Inflammatory macrophage treated with lipopolysaccharide for 4 hours (primary cell): ENCODE measurements around the gene GCN1.
"Not testable (repeated sequence)": the region's sequence is repeated elsewhere in the genome, so short reads cannot be mapped to it uniquely, and the experiment has no call there.

Source experiments
- DNase-seq: peaks from one replicate; pipeline ENCODE4 v3.0.0-alpha.2; 2020

Gene GCN1

DNA sequence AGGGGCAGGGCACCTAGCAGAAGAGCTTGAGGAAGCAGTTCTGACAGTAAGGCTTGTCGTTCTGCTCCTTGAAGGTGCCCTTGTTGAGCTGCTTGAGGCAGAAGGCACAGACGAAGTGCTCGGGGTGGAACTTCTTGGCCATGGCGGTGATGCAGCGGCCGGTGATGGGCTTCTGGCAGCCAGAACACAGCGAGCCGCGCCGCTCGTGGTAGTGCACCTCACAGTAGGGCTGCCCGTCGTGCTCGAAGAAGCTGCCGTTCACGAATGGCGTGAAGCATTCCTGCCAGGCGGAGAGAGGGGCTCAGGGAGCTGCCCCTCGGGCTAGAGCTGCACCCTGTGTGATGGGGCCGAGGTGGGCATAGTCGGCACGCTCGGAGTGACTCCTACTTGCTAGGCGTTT lies 17.8 kb upstream of the GCN1 start:
- no peak for DNase-seq

DNA sequence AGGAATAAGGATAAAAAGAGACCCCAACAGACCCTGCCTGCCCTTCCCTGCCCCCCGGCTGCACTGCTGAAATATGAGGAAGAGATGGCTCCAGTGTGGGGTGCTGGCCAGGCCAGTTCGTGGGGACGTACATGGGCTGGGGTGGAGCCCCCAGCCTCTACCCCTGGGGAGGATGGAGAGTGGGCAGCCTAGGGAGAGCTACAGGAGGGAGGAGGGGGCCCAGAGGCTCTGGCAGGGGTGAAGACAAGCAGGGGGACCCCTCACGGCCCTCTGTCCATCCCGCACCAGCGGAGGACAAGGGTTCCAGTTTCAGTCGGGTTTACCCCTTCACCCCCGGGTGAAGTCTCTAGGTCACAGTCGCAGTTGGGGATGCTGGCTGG lies 17.4 kb upstream of the GCN1 start:
- DNase-seq: no peak

DNA sequence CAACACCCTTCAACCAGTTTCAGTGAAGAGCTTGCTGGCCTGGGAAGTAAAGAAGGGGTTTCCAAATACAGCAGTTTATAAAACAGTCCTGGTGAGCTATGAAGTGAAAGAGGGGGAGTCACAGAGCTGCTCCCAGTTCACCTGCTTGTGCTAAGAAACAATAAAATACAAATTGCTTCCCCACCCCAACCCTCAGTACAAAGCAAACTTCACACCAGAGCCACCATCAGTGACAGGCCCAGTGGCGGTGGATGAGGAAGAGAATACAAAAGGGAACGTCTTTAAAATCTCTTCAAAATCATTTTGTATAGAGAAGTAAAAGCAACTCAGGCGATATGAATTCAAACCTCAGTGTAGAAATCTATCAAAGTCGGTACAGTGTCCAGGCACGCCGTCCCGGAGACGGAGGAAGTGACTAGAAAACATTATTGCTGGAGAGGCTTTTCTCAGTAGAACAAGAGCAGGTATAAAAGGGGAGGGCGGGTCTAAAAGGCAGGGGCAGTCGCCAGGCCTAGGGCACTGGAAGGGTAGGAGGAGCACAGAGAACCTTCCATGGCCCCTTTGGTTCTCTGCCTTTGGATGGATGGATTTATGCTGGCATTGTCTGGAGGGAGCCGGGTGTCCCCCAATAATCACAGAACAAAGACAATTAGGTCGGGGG lies 16.9 kb upstream of the GCN1 start:
- DNase-seq: no peak

DNA sequence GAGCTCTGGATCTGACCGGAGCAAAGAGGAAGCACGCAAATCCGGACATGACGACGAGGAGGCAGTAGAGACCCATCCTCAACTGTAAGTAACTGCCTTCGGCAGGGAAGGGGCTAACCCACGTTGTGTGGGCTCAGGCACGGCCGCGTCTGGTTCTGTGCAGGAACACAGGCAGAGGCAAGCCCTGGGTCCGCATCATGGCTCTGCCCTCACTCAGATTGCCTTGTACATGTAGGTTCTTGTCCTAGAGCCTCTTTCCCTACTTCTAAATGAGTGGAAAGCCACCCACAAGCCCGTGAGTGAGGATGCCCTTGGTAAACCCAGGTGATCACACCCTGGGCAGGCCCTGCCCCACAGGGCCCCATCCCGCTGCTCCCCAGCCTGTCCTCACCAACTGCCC lies 15.3 kb upstream of the GCN1 start:
- DNase-seq: no peak

DNA sequence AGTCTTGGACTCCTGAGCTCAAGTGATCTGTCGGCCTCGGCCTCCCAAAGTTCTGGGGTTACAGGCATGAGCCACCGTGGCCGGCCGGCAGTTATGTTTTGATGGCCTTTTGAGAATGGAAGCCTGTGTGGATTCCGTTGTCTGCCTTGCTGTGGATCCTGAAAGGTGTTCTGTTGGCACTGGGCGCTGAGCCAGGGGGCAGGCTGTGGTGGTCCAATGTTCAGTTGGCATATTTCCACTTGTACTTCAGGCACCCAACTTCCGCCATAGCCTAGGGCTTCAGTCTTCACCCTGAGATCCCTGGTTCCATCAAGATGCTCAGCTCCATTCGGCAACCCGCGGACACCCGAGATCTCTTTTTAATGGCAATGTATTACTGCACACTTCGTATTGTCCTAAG lies 12.7 kb upstream of the GCN1 start:
- DNase-seq: no peak

DNA sequence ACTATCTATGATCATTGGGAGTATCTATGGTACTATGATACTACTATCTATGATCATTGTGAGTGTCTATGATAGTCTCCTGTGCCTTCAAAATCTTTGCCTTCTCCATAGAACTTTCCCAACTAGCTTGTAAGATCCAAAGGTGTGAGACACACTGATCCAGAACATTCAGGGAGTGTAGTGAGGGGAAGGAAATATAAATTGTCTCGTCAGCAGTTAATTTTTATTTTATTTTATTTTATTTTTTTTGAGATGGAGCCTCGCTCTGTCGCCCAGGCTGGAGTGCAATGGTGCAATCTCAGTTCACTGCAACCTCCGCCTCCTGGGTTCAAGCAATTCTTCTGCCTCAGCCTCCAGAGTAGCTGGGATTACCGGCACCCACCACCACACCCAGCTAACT lies 12.3 kb upstream of the GCN1 start:
- DNase-seq: not testable (repeated sequence)

DNA sequence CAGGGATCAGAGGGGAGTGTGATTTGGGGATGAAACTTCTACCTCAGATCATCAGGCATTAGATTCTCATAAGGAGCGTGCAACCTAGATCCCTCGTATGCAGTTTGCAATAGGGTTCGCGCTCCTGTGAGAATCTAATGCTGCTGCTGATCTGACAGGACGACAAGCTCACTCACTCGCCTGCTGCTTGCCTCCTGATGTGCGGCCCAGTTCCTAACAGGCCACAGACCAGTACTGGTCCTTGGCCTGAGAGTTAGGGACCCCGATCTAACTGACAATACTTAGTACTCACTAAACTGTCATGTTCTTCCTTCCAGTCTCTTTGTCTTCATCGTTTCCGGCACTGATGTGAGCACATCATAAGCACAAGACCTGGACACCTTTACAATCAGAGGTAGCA lies 11.7 kb upstream of the GCN1 start:
- no peak for DNase-seq

DNA sequence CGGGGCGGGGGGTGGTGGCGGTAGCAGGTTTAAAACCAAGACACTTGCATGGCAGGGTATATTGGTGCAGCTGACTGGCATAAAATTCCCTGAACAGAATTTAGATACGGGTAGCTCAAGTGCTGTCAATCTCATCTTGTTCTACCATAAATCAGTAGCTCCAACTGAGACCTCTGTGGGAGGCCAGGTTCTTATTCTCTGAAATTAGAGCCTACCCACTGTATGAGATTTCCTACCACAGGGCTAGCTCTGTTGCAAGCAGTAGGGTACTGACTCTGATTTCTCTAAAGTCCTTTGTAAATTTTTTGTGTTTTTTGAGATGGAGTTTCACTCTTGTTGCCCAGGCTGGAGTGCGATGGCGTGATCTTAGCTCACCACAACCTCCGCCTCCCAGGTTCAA lies 9.7 kb upstream of the GCN1 start:
- no peak for DNase-seq

DNA sequence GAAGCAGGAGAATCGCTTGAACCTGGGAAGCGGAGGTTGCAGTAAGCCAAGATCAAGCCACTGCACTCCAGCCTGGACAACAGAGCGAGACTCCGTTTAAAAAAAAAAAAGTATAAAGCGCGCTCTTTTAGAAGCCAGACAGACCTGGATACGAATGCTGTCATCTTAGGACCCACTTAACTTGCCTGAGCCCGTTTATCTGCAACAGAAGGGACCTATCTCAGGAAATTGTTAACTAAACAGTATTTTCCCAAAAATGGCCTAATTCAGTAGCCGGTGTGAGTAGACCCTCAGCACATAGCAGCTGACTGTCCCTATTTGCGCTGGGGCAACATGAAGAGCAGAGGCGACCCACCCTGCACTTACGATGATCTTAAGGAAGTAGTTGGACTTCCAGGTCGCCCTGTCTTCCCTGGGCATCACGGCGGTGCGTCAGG lies 5.9 kb upstream of the GCN1 start:
- no peak for DNase-seq

DNA sequence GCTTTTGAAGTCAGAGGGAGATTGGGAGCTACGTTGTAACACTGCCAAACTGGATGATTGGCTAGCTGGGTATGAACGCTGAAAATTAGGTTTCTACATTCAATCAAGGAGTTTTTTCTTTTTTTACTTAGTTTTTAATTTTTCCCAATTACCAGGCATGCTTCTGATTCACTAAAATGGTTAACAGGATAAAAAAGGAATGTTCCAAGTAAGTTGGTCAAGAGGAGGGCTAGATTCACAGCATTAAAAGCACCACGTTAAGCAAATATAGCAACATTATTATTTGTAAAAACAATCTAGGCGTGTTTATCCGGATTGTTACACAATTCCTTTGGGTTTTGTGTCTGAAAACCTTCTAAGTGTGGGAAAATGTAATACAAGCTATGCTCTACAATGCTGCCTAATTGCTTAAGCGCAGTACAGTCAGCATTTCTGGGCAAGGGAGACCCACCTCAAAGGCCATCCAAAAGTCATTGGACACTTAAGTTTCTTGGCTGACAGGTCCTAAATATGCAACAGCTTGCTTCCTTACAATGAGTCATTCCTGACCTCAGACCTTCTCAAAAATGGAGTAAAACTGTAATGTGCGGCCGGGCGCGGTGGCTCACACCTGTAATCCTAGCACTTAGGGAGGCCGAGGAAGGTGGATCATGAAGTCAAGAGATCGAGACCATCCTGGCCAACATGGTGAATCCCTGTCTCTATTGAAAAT lies 5.2 kb upstream of the GCN1 start:
- peak; percentile 28 for DNase-seq

DNA sequence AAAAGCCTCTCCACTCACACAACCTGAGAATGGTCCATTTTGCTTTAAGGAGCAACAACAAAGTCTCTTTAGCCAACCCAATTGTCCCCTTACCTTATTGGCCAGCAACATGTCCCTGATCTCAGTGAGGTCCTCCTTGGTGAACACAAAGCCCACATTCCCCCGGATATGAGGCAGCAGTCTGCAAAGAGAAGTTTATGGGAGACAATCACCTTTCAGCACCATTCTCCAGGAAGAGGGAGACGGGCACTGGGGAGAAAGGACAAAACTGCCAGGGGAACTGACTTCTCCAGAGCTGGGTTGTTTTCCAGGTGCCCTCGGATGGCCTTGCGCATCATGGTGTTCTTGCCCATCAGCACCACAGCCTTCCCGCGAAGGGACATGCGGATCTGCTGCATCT lies 4.5 kb upstream of the GCN1 start:
- no peak for DNase-seq

DNA sequence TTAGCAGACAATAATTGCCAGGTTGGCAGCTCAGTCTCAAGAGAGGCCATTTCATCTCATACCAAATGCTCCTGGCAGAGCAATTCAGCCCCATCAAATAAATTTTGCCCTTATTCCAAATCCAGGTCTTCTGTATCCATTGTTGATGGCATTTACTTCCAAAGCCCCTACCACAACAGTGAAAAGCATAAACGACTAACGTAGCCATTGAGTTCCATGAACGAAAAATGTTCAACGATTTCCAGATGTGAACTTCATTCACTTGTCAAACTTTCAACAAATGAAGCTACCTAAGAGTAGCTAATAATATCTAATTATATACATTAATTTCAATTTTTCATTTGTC lies 3.0 kb upstream of the GCN1 start:
- DNase-seq: no peak

DNA sequence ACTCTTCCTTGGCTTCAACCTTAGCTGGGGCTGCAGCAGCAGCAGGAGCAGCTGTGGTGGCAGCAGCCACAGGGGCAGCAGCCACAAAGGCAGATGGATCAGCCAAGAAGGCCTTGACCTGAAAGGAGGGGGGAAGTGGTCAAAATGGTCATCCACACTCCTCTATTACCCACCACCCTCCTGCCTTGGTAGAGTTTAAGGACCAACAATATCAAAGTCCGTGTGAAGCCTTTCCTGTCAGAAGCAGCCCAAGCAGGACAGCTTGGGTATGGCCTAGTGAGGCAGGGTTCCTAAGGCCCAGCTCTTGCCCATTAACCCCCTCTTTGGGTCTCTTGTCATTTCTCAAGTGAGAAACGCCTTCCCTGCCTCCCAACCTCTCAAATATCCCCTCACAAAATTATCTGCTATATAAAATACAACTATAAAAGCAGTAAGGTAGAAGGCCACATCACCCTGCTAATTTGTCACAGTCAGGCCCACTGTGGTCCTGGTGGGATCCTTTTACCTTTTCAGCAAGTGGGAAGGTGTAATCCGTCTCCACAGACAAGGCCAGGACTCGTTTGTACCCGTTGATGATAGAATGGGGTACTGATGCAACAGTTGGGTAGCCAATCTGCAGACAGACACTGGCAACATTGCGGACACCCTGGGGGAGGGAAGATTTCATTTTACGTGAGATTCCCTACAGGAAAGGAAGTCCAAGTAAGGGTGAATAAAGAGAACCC lies 2.5 kb upstream of the GCN1 start:
- not testable (repeated sequence) for DNase-seq

DNA sequence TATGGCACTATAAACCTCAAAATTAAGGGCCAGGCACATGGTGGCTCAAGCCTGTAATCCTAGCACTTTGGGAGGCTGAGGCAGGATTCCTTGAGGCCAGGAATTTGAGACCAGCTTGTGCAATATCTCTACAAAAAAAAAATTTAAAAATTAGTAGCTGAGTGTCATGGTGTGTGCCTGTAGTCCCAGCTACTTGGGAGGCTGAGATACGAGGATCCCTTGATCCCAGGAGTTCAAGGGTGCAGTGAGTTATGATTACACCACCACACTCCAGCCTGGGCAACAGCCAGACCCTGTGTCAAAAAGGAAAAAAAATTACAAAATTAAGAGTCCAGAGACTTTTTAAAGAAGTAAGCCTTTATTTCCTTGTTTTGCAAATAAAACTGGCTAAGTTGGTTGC lies 1.8 kb upstream of the GCN1 start:
- no peak for DNase-seq

DNA sequence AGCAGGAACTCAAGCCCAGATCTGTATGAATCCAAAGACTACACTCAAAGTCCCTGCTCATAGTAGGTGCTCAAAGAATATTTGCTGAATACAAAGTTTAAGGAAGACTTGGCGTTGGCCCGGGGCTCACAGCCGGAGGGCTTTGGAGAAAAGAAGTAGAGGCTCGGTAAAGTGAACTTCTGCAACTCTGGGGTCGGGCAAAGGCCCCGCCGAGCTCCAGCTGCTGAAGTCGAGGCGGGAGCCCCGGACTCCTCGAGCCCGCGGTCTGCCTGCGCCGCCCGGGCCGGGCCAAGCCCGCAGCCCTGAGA lies 335 bp downstream of the GCN1 start:
- no peak for DNase-seq

DNA sequence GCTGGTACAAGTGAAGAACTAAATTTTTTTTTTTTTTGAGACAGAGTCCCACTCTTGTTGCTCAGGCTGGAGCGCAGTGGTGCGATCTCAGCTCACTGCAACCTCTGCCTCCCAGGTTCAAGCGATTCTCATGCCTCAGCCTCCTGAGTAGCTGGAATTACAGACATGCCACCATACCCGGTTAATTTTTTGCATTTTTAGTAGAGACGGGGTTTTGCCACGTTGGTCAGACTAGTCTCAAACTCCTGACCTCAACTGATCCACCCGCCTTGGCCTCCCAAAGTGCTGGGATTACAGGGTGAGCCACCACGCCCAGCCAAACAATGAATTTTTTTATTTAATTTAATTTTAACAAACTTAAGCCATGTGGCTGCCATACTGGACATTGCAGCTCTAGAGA lies 1.2 kb downstream of the GCN1 start:
- not testable (repeated sequence) for DNase-seq

DNA sequence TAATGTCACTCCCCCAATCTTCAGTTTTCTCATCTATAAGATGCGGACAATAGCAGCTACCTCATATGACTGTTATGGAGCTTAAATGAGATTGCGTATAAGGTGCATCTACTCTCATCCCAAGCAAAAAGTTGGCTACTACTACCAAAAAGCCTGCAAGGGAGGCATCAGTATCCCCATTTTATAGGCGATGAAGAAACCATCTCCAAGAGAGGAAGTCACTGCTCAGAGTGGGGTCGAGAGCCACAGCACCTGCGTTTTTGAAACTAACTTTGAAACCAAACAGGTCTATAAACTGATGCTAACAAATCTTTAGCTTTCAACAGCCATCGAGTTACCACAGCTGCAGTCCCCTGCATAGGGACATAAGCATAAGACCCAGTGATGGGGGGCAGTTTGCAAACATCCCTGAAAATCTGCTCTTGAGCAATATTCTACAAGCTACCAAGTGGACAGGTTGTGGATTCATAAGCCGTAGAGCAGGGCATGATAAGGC lies 3.5 kb downstream of the GCN1 start:
- no peak for DNase-seq

DNA sequence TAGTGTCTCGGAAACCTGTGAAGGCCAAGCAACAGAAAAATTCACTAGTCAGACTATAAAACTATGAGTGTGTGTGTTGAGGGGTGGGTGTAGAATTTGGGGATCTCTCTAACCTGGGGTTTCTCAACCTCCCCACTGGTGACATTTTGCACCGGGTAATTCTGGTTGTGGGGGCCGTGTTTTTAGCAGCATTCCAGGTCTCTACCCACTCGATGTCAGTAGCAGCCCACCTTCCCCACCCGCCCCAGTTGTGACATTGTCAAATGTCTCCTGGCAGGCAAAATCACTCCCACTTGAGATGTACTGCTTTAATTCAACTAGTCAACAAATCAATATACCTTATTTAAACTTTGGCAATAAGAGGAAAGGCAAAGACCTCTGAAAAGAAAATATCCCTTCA lies 4.1 kb downstream of the GCN1 start:
- no peak for DNase-seq

DNA sequence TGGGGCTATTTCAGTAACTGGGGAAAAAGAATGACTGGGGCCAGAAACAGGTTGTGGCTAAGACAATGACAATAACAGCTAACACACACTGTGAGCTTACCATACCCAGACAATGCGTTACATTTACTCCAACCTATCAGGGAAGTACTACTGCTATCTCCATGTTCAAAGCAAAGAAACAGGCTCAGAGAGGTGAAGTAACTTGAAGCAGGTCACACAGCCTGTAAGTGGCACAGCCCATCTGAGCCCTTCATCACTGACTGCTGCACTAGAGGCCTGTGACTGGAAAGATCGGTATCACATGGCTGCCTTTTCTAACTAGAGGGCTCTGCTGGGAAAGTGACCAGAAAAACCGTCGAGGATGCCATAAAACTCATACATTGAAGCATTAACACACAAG lies 7.9 kb downstream of the GCN1 start:
- no peak for DNase-seq

DNA sequence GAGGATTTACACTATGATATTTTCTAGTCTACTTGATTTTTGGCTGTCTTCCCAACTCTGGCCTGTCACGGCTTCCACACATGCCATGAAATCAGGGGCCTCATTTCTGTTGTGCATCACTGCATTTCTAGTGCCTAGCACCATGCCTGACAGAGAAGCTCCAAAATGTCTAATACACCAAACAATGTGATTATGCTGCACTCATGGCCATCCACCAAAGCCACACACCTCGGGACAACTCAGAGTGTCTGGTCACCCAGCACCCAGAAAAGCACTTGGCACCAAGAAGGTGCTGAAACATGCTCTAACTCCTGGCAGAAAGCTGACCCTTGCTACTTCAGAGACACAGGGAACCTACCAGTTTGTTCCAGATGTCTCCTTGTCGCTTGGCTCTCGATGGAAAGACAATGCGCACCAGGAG lies 11.3 kb downstream of the GCN1 start:
- no peak for DNase-seq

DNA sequence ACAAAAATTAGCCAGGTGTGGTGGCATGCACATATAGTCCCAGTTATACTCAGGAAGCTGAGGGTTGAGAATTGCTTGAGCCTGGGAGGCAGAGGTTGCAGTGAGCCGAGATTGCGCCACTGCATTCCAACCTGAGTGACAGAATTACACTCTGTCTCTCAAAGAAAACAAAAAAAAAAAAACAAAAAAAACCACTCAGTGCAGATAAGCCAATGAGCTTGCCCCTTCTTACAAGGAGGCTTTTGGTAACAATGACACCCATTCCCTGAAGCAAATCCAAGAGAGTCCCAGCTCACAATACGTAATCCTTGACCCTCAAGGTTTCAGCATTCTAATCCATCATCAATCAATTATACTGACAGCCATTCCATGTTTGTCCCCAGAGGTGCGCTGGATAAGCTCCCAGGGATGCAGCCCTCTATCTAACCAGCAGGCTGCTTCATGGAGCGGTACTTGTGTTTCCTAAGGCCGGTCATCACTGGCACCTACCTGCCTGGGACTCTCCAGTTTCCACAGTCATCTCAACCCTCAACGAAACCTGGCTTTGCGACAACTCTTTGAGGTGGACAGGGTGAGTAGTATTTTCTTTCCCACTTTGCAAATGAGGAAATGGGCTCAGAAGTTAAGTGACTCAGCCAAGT lies 12.4 kb downstream of the GCN1 start:
- no peak for DNase-seq

DNA sequence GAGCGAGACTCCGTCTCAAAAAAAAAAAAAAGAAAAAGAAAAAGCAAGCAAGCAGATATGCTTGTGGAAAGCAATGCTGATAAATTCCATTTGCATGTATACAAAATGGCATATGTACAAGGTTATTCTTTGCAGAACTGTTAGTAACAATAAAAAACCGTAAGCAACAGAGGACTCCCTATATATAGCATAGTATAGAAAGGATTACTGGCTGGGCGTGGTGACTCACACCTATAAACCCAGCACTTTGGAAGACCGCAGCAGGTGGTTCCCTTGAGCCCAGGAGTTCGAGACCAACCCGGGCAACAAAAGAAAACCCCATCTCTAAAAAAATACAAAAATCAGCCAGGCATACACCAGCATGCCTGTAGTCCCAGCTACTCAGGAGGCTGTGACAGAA lies 13.5 kb downstream of the GCN1 start:
- DNase-seq: no peak

DNA sequence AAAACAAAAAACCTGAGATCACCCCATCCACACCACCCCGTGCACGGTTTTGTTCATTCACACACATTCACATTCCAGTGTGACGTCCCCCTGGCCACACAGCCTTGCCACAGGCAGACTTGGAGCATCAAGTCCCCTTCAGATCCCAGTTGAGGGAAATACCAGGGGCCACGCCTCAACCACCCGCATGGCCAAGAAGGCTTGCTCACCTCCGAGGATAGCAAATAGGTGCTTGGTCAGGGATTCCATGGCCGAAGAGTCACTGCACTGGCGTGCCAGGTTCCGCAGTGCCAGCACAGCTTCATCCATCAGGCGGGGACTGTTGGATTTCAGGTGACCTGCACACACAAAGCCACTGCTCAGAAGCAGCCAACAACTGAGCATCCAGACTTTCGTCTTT lies 19.0 kb downstream of the GCN1 start:
- no peak for DNase-seq

DNA sequence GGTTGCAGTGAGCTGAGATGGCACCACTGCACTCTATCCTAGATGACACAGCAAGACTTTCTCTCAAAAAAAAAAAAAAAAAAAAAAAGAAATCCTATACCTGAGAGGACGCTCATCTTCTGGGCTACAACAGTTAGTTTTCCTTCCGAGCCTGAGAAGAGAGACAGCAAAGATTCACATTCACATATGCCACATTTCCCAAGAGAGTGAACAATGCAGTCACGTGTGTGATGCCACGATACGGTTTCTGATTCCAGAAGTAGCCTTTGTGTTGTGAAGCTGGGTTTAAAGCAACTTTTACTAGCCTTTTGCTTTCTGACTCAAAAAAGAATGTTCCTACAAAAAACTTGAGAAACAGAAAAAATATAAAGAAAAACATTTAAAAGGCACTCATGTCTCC lies 19.5 kb downstream of the GCN1 start:
- no peak for DNase-seq
